ENCODE results near the gene KIR3DL2.

DNA sequence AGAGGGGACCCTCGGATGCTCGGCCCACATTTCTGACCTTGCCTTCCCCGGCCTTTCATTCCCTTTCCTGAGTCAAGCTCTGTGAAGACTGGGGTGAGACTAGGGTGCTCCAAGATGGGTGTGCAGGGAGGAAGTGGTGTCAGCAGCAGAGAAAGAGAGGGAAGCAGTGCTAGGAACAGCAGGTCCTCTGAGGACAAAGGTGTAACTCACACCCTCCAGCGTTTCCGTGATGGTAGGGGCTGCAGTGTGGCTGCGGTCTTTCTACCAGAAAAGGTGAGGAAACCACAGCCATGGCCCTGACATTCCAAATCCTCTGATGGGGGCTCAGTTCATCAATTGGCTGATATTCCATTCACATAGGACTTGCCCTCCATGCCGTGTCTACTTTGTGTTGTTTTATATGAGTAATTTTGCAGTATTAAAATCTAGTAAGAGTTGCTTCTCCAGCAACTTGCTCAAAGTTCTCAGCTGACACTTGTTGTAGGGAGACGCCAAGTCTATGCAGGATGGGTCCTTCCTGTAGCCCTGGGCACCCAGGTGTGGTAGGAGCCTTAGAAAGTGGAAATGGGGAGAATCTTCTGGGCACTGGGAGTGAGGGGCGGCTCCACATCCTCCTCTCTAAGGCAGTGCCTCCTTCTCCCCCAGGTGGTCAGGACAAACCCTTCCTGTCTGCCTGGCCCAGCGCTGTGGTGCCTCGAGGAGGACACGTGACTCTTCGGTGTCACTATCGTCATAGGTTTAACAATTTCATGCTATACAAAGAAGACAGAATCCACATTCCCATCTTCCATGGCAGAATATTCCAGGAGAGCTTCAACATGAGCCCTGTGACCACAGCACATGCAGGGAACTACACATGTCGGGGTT is 32.3 kb upstream of the KIR3DL2 start:
- TF ChIP-seq, protein P1, sequence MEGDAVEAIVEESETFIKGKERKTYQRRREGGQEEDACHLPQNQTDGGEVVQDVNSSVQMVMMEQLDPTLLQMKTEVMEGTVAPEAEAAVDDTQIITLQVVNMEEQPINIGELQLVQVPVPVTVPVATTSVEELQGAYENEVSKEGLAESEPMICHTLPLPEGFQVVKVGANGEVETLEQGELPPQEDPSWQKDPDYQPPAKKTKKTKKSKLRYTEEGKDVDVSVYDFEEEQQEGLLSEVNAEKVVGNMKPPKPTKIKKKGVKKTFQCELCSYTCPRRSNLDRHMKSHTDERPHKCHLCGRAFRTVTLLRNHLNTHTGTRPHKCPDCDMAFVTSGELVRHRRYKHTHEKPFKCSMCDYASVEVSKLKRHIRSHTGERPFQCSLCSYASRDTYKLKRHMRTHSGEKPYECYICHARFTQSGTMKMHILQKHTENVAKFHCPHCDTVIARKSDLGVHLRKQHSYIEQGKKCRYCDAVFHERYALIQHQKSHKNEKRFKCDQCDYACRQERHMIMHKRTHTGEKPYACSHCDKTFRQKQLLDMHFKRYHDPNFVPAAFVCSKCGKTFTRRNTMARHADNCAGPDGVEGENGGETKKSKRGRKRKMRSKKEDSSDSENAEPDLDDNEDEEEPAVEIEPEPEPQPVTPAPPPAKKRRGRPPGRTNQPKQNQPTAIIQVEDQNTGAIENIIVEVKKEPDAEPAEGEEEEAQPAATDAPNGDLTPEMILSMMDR (IDR thresholded peaks at IDR 0.05; ENCODE audit: insufficient read depth, low read length): no peak
- TF ChIP-seq SPI1 (IDR thresholded peaks at IDR 0.05; ENCODE audit: borderline replicate concordance, low read depth) (peak; percentile 18; the same call in 1 of the 2 replicates), GABPA (IDR thresholded peaks at IDR 0.05; ENCODE audit: low read depth) (no peak), POLR2AphosphoS5 (IDR thresholded peaks at IDR 0.05; ENCODE audit: low read depth) (no peak)
